ENCODE measurements around the gene DMXL1.

DNA sequence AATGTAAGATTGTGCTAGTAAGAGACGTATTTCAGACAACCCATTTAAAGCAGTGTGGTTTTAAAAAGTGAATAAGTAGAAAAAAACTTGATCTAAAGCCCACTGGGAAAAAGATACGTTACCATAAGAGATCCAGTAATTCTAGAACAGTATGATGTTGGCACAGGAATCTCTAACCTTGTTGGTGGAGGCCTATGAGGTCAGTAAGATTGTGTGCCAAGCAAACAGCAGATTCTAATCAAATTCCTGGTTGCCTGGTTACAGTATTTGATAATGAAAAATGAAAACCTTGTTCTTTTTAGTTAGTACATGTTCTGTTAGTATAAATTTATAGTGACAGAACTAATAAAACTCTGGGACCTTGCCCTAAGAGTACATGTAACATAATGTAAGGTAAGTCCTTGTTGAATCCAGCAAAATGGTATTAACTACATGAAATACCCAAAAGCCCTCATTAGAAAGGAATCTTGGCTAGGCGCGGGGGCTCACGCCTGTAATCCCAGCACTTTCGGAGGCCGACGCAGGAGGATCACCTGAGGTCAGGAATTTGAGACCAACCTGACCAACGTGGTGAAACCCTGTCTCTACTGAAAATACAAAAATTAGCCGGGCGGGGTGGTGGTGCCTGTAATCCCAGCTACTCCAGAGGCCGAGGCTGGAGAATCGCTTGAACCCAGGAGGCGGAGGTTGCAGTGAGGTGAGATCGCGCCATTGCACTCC, 33.2 kb upstream of the DMXL1 start:
- TF ChIP-seq, protein P1, sequence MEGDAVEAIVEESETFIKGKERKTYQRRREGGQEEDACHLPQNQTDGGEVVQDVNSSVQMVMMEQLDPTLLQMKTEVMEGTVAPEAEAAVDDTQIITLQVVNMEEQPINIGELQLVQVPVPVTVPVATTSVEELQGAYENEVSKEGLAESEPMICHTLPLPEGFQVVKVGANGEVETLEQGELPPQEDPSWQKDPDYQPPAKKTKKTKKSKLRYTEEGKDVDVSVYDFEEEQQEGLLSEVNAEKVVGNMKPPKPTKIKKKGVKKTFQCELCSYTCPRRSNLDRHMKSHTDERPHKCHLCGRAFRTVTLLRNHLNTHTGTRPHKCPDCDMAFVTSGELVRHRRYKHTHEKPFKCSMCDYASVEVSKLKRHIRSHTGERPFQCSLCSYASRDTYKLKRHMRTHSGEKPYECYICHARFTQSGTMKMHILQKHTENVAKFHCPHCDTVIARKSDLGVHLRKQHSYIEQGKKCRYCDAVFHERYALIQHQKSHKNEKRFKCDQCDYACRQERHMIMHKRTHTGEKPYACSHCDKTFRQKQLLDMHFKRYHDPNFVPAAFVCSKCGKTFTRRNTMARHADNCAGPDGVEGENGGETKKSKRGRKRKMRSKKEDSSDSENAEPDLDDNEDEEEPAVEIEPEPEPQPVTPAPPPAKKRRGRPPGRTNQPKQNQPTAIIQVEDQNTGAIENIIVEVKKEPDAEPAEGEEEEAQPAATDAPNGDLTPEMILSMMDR (IDR thresholded peaks at IDR 0.05; ENCODE audit: borderline replicate concordance, extremely low read depth, low read length, poor library complexity, severe bottlenecking), result no peak
- TF ChIP-seq EZH2 (IDR thresholded peaks at IDR 0.05; ENCODE audit: borderline replicate concordance, low read depth, low read length, severe bottlenecking), result no peak
